Left ventricle myocardium inferior (tissue), 1 donor: ENCODE results near the gene SLC38A3. TPM values are rescaled to one million over a fixed set of nuclear protein-coding genes. Genes with fewer than 3 reads are reported as not detected.

Source experiments
- DNase-seq: peaks from one replicate; pipeline ENCODE4 v3.0.0-alpha.2; 2020
- H3K27ac ChIP-seq: fragments of 200-600 bp; replicated peaks from 2 replicates; pipeline ENCODE4 v1.8.0; 2021
- H3K27me3 ChIP-seq: fragments of 200-600 bp; 2 replicates; pipeline ENCODE4 v1.8.0; 2021; ENCODE audit warnings: low read depth
- H3K36me3 ChIP-seq: fragments of 200-600 bp; 2 replicates; pipeline ENCODE4 v1.8.0; 2021
- H3K4me1 ChIP-seq: fragments of 200-600 bp; 2 replicates; pipeline ENCODE4 v1.8.0; 2021
- H3K4me3 ChIP-seq: fragments of 200-600 bp; 2 replicates; pipeline ENCODE4 v1.8.0; 2021; ENCODE audit warnings: mild to moderate bottlenecking, moderate library complexity
- H3K9me3 ChIP-seq: fragments of 200-600 bp; replicated peaks from 2 replicates; pipeline ENCODE4 v1.8.0; 2021
- intact Hi-C: fragments of 100-400 bp; cut with micrococcal nuclease; formaldehyde crosslinking; loops from one replicate; pipeline ENCODE4 v1.11.0; 2022
- total RNA-seq: library from RNA; stranded (reverse); fragmentation: NEBNext Ultra II Directional; extraction: Animal tissue kit (Norgen Biotek cat#: 25700); gene quantifications from one replicate; pipeline ENCODE4 v1.2.1, GENCODE V29; 2021
- TF ChIP-seq, protein P1 (sequence below): fragments of 200-600 bp; IDR thresholded peaks from 2 replicates; pipeline ENCODE4 v1.8.0; 2021; ENCODE audit warnings: antibody characterized with exemption, mild to moderate bottlenecking, borderline replicate concordance
- donor health status: DM: no; HTN: yes; CAD: no; lungs with severe emphysema.

Gene SLC38A3
- total RNA-seq, 1 donor from 2014 or later: 10.4 TPM

DNA sequence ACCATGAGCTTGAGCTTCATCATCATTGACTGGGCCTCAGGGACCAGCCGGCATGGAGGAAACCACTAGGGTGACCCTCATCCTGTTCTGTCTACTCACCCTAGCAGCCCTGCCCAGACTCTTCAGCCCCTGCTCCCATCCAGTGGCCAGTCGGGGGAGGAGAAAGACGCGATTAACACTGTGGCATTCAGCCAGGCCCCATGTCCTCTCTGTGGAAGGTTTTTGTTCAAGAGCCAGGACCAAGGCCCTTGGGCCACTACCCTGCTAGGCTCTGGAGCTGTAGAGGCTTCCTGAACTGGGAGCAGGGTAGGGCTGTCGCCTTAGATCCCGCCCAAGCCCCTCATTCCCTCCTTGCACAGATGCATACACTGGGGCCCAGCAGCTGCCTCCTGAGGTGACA, 15.0 kb downstream of the SLC38A3 start:
- peaks cover 10% of the 10 kb centered on the region for H3K27me3 ChIP-seq
- DNase-seq: no peak
- intact Hi-C loops: no loop called here
- peaks cover 9% of the 10 kb centered on the region for H3K4me1 ChIP-seq
- TF ChIP-seq, protein P1, sequence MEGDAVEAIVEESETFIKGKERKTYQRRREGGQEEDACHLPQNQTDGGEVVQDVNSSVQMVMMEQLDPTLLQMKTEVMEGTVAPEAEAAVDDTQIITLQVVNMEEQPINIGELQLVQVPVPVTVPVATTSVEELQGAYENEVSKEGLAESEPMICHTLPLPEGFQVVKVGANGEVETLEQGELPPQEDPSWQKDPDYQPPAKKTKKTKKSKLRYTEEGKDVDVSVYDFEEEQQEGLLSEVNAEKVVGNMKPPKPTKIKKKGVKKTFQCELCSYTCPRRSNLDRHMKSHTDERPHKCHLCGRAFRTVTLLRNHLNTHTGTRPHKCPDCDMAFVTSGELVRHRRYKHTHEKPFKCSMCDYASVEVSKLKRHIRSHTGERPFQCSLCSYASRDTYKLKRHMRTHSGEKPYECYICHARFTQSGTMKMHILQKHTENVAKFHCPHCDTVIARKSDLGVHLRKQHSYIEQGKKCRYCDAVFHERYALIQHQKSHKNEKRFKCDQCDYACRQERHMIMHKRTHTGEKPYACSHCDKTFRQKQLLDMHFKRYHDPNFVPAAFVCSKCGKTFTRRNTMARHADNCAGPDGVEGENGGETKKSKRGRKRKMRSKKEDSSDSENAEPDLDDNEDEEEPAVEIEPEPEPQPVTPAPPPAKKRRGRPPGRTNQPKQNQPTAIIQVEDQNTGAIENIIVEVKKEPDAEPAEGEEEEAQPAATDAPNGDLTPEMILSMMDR: no peak
- H3K27ac ChIP-seq: no peak overlapping the region
- no peak overlapping the region for H3K4me3 ChIP-seq
- no peaks in the 10 kb centered on the region for H3K9me3 ChIP-seq
- H3K36me3 ChIP-seq: no peaks in the 10 kb centered on the region

- Histone ChIP-seq H3K36me3 (no peaks in the 10 kb centered on the region), H3K9me3 (no peaks in the 10 kb centered on the region), H3K27me3 (peaks cover 10% of the 10 kb centered on the region), H3K4me3 (no peak overlapping the region), H3K27ac (no peak overlapping the region), H3K4me1 (peaks cover 13% of the 10 kb centered on the region)
- intact Hi-C loops: no loop called here
- TF ChIP-seq, protein P1: no peak
- no peak for DNase-seq
Observed at GRCh38 chr3:50221051-50221410, 16.0 kb downstream of the SLC38A3 start.

- H3K27me3 ChIP-seq: peaks cover 10% of the 10 kb centered on the region
- intact Hi-C loops: no loop called here
Observed at GRCh38 chr3:50221411-50222168, 16.5 kb downstream of the SLC38A3 start.

DNA sequence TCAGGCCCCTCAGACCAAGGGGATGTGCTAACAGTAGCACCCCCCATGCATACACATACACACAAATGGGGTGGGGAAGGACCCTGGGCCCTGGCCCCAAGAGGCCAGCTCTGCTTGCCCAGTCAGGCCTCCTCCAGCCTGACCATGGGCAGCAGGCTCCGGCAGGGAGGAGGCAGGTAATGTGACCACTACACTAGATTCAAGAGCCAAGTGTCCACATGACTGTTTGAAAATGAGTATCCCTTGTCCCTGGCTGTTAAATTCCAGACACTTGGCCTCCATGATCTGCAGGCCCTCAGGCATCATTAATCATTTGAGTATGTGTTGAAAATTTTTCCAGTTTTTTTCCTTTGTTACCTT, 17.1 kb downstream of the SLC38A3 start:
- DNase-seq: no peak
- TF ChIP-seq, protein P1: no peak
- H3K27ac ChIP-seq: no peak overlapping the region
- H3K4me3 ChIP-seq: no peak overlapping the region
- intact Hi-C loops: no loop called here
- H3K9me3 ChIP-seq: no peaks in the 10 kb centered on the region
- peaks cover 10% of the 10 kb centered on the region for H3K27me3 ChIP-seq
- H3K36me3 ChIP-seq: no peaks in the 10 kb centered on the region
- H3K4me1 ChIP-seq: peaks cover 24% of the 10 kb centered on the region

More at GRCh38 chr3:50221411-50222168, 16.5 kb downstream of the SLC38A3 start:
- H3K36me3 ChIP-seq: no peaks in the 10 kb centered on the region
- H3K27ac ChIP-seq: no peak overlapping the region
- TF ChIP-seq, protein P1: no peak
- H3K9me3 ChIP-seq: no peaks in the 10 kb centered on the region
- no peak for DNase-seq
- H3K4me1 ChIP-seq: peaks cover 19% of the 10 kb centered on the region
- H3K4me3 ChIP-seq: no peak overlapping the region

DNA sequence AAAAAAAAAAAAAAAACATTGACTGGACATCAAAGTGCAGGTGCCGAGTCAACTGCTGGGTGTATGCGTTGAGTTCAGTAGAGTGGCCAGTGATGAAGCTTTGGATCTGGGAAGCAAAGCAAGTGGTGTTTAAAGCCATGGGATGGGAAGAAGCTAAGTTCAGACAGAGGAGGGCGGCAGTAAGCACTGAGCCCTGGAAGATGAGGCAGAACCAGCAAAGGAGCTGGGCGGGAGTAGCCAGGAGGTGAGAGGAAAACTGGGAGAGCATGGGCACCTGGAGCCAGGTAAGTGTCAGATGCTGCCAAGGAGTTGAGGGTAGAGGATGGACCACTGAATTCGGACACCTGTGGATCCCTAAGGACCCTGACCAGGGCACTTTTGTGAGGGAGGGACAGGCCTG, 19.6 kb downstream of the SLC38A3 start:
- intact Hi-C loops: loop anchor here (5.0 kb wide), 1 partner anchor 48 kb away; no protein-coding TSS in a partner anchor
- TF ChIP-seq, protein P1: no peak

More for the DNA sequence above, 19.6 kb downstream of the SLC38A3 start:
- peaks cover 10% of the 10 kb centered on the region for H3K27me3 ChIP-seq
- H3K9me3 ChIP-seq: no peaks in the 10 kb centered on the region
- H3K4me1 ChIP-seq: peaks cover 35% of the 10 kb centered on the region
- DNase-seq: no peak
- no peaks in the 10 kb centered on the region for H3K36me3 ChIP-seq
- no peak overlapping the region for H3K27ac ChIP-seq
- H3K4me3 ChIP-seq: no peak overlapping the region
